ENCODE measurements around the gene CD22.

Gene CD22

GRCh38 chr19:35336166-35336955 lies 7.4 kb downstream of the CD22 start:
- DNase-seq (ENCODE audit: low read depth, low spot score), result no peak

GRCh38 chr19:35337097-35337983 lies 8.4 kb downstream of the CD22 start:
- H3K4me3 ChIP-seq (ENCODE audit: low read length), result no peak overlapping the region
- no peak for DNase-seq (ENCODE audit: low read depth, low spot score)

More at GRCh38 chr19:35336166-35336955, 7.4 kb downstream of the CD22 start:
- H3K4me3 ChIP-seq (ENCODE audit: low read length), result no peak overlapping the region

GRCh38 chr19:35337984-35338296 lies 9.0 kb downstream of the CD22 start:
- no peak overlapping the region for H3K4me3 ChIP-seq (ENCODE audit: low read length)
- no peak for DNase-seq (ENCODE audit: low read depth, low spot score)

- no peak for DNase-seq (ENCODE audit: low read depth, low spot score)
- no peak overlapping the region for H3K4me3 ChIP-seq (ENCODE audit: low read length)
Measured at GRCh38 chr19:35340431-35340830, 11.4 kb downstream of the CD22 start.

GRCh38 chr19:35341006-35341405 lies 12.0 kb downstream of the CD22 start:
- H3K4me3 ChIP-seq (ENCODE audit: low read length), result no peak overlapping the region
- no peak for DNase-seq (ENCODE audit: low read depth, low spot score)

- H3K4me3 ChIP-seq (ENCODE audit: low read length), result no peak overlapping the region
- DNase-seq (ENCODE audit: low read depth, low spot score), result no peak
Measured at GRCh38 chr19:35341565-35342225, 12.7 kb downstream of the CD22 start.

GRCh38 chr19:35342430-35342829 lies 13.4 kb downstream of the CD22 start:
- no peak for DNase-seq (ENCODE audit: low read depth, low spot score)

GRCh38 chr19:35344511-35345031 lies 15.6 kb downstream of the CD22 start:
- DNase-seq (ENCODE audit: low read depth, low spot score), result no peak
- no peak overlapping the region for H3K4me3 ChIP-seq (ENCODE audit: low read length)

More at GRCh38 chr19:35342430-35342829, 13.4 kb downstream of the CD22 start:
- H3K4me3 ChIP-seq (ENCODE audit: low read length), result no peak overlapping the region

GRCh38 chr19:35345671-35346111 lies 16.7 kb downstream of the CD22 start:
- no peak for DNase-seq (ENCODE audit: low read depth, low spot score)

GRCh38 chr19:35346193-35347052 lies 17.4 kb downstream of the CD22 start:
- H3K4me3 ChIP-seq (ENCODE audit: low read length), result no peak overlapping the region
- peak; percentile 35 for DNase-seq (ENCODE audit: low read depth, low spot score)

More at GRCh38 chr19:35345671-35346111, 16.7 kb downstream of the CD22 start:
- H3K4me3 ChIP-seq (ENCODE audit: low read length), result no peak overlapping the region

- H3K4me3 ChIP-seq (ENCODE audit: low read length), result no peak within 1 kb of the TSS
- peak; percentile 62 for DNase-seq (ENCODE audit: low read depth, low spot score)
Measured at GRCh38 chr19:35347171-35347929, 18.4 kb downstream of the CD22 start, which contains the start of gene FFAR1. FFAR1 (plus strand) TSS chr19:35347902; CDS start chr19:35351552, 3,650 bp downstream.

- DNase-seq (ENCODE audit: low read depth, low spot score), result no peak
- no peak overlapping the region for H3K4me3 ChIP-seq (ENCODE audit: low read length)
Measured at GRCh38 chr19:35347930-35348298, 18.9 kb downstream of the CD22 start.

- no peak for DNase-seq (ENCODE audit: low read depth, low spot score)
- no peak overlapping the region for H3K4me3 ChIP-seq (ENCODE audit: low read length)
Measured at GRCh38 chr19:35348911-35349611, 20.1 kb downstream of the CD22 start.

GRCh38 chr19:35349614-35350521 lies 20.9 kb downstream of the CD22 start:
- DNase-seq (ENCODE audit: low read depth, low spot score), result no peak

GRCh38 chr19:35350591-35350990 lies 21.6 kb downstream of the CD22 start:
- H3K4me3 ChIP-seq (ENCODE audit: low read length), result no peak overlapping the region
- DNase-seq (ENCODE audit: low read depth, low spot score), result no peak

More at GRCh38 chr19:35349614-35350521, 20.9 kb downstream of the CD22 start:
- H3K4me3 ChIP-seq (ENCODE audit: low read length), result no peak overlapping the region
